Transverse colon (tissue), 4 donors: ENCODE measurements around the gene KIAA0040. TPM values are rescaled to one million over a fixed set of nuclear protein-coding genes. Genes with fewer than 3 reads are reported as not detected.
A peak's percentile ranks its signal among the peaks of the same experiment; 100 is the strongest.

Experiments used
- DNase-seq: peaks from one replicate; pipeline ENCODE4 v3.0.0-alpha.2; 2019
- H3K27ac ChIP-seq, 4 donors: fragments of 200-600 bp; sonication (generic); 2 replicates each; pipeline ENCODE4 v1.5.1; 2016 to 2018; ENCODE audit warnings: inconsistent platforms in 4 of 4
- H3K27me3 ChIP-seq: fragments of 200-600 bp; sonication (generic); 2 replicates; pipeline ENCODE4 v1.5.1; 2017; ENCODE audit warnings: inconsistent platforms
- H3K36me3 ChIP-seq, 4 donors: fragments of 200-600 bp; sonication (generic); 2 replicates each; pipeline ENCODE4 v1.5.1; 2017 to 2019; ENCODE audit warnings: inconsistent platforms in 4 of 4
- H3K4me1 ChIP-seq, 4 donors: fragments of 200-600 bp; sonication (generic); 2 replicates each; pipeline ENCODE4 v1.5.1; 2017 to 2020; ENCODE audit warnings: inconsistent platforms in 4 of 4
- H3K4me3 ChIP-seq, 4 donors: fragments of 200-600 bp; sonication (generic); 1 replicate in 1 of 4; 2 replicates in 3 of 4; pipeline versions ENCODE4 v1.5.1 to v1.6.1; 2017 to 2019; ENCODE audit warnings: inconsistent platforms in 4 of 4
- H3K9me3 ChIP-seq, 2 donors: fragments of 200-600 bp; sonication (generic); 2 replicates each; pipeline ENCODE4 v1.5.1; 2017 to 2019; ENCODE audit warnings: inconsistent platforms in 2 of 2
- EP300 ChIP-seq: sonication (generic); formaldehyde crosslinking; IDR thresholded peaks from one replicate; pipeline ENCODE4 v1.6.1; 2017; ENCODE audit warnings: antibody characterized with exemption, low read depth
- POLR2A ChIP-seq: fragments of 450-650 bp; IDR thresholded peaks from one replicate; pipeline ENCODE4 v1.6.1; 2016; ENCODE audit warnings: antibody characterized with exemption, mild to moderate bottlenecking, moderate library complexity
- POLR2AphosphoS5 ChIP-seq, 3 donors: sonication (generic); formaldehyde crosslinking; IDR thresholded peaks; one replicate each; pipeline ENCODE4 v1.6.1; 2016; ENCODE audit warnings: antibody characterized with exemption in 3 of 3
- WGBS, 2 donors: methylation state at CpG; one replicate each; pipeline ENCODE4 v1.1.5; 2018; ENCODE audit warnings: low coverage in 1 of 2; 5-methylcytosine and 5-hydroxymethylcytosine counted together
- in situ Hi-C, 4 donors: fragments of 200-750 bp; cut with MboI; loops; one replicate each; pipeline versions ENCODE4 v1.15.0 to v1.15.1; 2017; ENCODE audit warnings: low sequenced_read_pairs in 3 of 4, low pct_ligation_motif_present in 1 of 4, low pct_unique_long_range_greater_than_20kb in 1 of 4
- intact Hi-C: fragments of 100-400 bp; cut with DNase I; formaldehyde crosslinking; loops from one replicate; pipeline ENCODE4 v1.15.1; 2023; ENCODE audit warnings: low total_unique reads
- total RNA-seq, 4 donors: library from RNA; depleted of rRNA; stranded (reverse); fragments of >200 nt; gene quantifications; one replicate each; pipeline ENCODE4 v1.1.0, GENCODE V29; 2016
- TF ChIP-seq, protein P1 (sequence below), 5 experiments: fragments of 200-600 bp in 3 of 5; fragments of 450-650 bp in 2 of 5; sonication (generic) in 3 of 5; IDR thresholded peaks; 1 replicate in 2 of 5; 2 replicates in 3 of 5; pipeline ENCODE4 v1.5.1; 2016 to 2017; ENCODE audit warnings: antibody characterized with exemption in 5 of 5, inconsistent platforms in 3 of 5, mild to moderate bottlenecking in 2 of 5, moderate library complexity in 1 of 5

KIAA0040 gene
- total RNA-seq, 4 donors from 2014 or later, result 17.5 to 35.5 (median 21.2) TPM

DNA sequence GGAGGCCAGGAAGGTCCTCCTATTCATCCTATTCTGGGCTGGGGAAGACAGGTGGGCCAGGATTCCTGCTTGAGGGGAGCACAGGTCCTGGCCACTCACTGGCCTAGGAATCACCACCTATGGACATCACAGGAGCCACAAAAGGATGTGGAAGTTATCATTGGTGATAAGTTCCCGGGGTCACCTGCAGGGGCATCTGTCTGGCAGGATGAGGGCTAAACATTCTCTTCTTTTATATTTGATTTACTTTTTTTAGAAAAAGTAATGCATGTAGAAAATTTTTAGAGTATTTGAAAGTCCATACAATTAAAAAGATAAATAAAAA is 33.2 kb upstream of the KIAA0040 start:
- in situ Hi-C loops, result no loop called here
- no peak overlapping the region for H3K27ac ChIP-seq

DNA sequence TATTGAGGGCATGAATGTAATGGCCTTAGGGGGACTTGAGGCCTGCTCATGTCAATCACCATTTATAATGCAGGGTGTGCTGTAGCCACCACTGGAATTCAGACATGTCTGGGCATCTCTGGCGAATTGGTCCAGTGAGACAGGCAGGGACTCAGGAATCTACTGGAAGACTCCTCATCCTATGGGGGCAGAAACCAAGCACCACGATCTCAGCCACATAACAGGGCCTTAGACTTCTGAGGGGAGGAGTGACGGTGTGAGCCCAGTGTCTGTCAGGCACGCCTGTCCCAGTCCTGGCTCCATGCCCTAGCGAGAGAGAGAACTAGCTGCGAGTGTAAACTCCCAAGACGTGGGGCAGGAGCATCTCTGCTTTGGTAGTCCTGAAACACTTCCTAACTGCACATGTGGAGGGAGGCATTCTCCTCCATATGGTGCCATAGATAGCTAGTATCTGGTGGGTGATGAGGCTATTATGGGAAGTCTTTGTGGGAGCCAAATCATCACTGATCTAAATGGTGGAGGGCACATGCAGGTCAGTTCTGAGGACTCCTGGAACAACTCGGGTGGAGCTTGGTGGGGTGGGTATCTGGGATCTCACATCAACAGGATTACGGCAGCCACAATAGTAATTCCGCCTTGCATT is 29.8 kb upstream of the KIAA0040 start:
- Histone ChIP-seq H3K36me3 (no peaks in the 10 kb centered on the region), H3K4me1 (peaks cover 0 to 28% (median 9%) of the 10 kb centered on the region in 4 donors), H3K4me3 (no peak overlapping the region), H3K27ac (no peak overlapping the region), H3K9me3 (no peaks in the 10 kb centered on the region), H3K27me3 (no peaks in the 10 kb centered on the region)
- DNase-seq, result no peak
- in situ Hi-C loops (loop anchor here in 1 of 4 donors (5.0 kb wide), 1 partner anchor 65 kb away; no protein-coding TSS in a partner anchor), intact Hi-C loops (no loop called here)
- WGBS, 2 donors, result 86% methylated on average over 2 to 8 of the region's 10 CpGs
- no peak for TF ChIP-seq POLR2A

More for the DNA sequence above, 33.2 kb upstream of the KIAA0040 start:
- Histone ChIP-seq H3K4me1 (peaks cover 0 to 5% (median 2%) of the 10 kb centered on the region in 4 donors), H3K27me3 (no peaks in the 10 kb centered on the region), H3K9me3 (no peaks in the 10 kb centered on the region), H3K4me3 (no peak overlapping the region), H3K36me3 (no peaks in the 10 kb centered on the region)
- whole genome bisulfite sequencing, 2 donors, result 0 to 34% methylated on average over 1 of the region's 1 CpG
- no peak for TF ChIP-seq POLR2AphosphoS5 (IDR thresholded peaks at IDR 0.05)
- no peak for DNase-seq
- intact Hi-C loops, result no loop called here

DNA sequence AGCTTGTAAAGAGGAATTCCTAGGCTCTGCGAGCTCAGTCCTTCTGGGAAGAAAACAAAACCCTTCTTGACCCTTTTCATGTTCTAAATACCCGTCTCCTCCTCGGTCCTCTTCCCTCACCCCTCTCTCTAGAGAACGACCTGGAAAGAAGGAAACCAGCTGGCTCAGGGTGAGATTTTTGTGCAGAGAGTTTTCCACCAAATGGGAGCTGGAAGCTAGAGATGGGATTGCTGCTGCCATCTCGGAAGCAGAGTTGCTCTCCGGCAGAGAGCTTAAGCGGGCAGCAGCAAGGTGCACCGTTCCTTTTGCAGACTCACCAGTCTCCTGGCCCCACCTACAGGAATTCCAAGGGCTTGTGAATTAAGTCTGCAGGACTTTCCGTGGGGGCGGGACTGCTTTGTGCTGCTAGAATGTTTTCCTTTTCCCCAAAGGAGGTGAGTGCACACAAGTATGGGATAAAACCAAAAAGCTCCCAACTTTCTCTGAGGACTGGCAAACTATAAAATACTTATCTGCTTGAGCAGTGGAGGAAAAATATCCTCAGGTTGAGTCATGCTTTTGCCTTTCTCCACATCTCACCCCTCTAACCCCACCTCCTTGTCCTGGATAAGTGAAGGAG is 29.1 kb upstream of the KIAA0040 start:
- no peak for TF ChIP-seq POLR2AphosphoS5 (IDR thresholded peaks at IDR 0.05)
- TF ChIP-seq, protein P1, sequence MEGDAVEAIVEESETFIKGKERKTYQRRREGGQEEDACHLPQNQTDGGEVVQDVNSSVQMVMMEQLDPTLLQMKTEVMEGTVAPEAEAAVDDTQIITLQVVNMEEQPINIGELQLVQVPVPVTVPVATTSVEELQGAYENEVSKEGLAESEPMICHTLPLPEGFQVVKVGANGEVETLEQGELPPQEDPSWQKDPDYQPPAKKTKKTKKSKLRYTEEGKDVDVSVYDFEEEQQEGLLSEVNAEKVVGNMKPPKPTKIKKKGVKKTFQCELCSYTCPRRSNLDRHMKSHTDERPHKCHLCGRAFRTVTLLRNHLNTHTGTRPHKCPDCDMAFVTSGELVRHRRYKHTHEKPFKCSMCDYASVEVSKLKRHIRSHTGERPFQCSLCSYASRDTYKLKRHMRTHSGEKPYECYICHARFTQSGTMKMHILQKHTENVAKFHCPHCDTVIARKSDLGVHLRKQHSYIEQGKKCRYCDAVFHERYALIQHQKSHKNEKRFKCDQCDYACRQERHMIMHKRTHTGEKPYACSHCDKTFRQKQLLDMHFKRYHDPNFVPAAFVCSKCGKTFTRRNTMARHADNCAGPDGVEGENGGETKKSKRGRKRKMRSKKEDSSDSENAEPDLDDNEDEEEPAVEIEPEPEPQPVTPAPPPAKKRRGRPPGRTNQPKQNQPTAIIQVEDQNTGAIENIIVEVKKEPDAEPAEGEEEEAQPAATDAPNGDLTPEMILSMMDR (IDR thresholded peaks at IDR 0.05), result peak in 4 of 5 experiments; percentile 25 to 49 (median 34)
- intact Hi-C loops, result no loop called here
- WGBS, 2 donors, result 29 to 59% methylated on average over 4 to 10 of the region's 10 CpGs
- no peaks in the 10 kb centered on the region for H3K9me3 ChIP-seq
- peaks cover 0 to 31% (median 9%) of the 10 kb centered on the region in 4 donors for H3K4me1 ChIP-seq
- DNase-seq, result no peak
- in situ Hi-C loops, result loop anchor here in 1 of 4 donors (5.0 kb wide), 1 partner anchor 64 kb away; no protein-coding TSS in a partner anchor
- H3K36me3 ChIP-seq, result no peaks in the 10 kb centered on the region
- no peak overlapping the region for H3K4me3 ChIP-seq
- H3K27me3 ChIP-seq, result no peaks in the 10 kb centered on the region
- H3K27ac ChIP-seq, result peak overlapping the region in 2 of 4 donors; percentile 4 to 22

DNA sequence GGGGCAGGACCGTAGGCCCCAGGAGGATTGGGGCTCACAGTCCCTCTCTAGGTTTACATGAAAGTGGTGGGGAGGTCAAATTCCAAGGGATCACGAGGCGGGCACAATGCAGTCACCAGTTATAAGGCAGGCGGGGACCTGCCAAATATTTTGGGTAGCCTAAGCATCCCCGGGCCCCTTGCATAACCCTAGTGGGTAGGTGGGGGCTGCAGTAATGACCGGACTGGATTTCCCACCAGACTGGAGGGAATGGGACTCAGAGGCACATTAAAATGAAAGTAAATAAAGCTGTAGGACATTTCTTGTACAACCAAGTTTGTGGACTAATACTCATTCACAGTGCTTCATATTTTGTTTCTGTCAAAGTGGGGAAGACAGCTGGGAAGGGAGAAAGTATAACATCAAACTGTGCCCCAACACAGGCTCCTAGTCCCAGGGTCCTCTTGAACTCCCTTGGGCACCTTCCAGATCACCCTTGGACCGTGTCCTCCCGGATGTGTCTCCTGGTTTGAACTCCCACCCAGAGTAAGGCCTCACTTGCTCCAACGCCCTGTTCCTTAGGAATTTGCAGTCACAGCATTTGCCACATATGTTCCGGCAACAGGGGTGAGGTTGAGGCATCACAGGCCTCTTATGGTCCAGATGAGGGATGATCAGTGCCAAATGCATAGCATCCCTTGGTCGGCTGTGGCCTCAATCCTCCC is 28.4 kb upstream of the KIAA0040 start:
- WGBS, 2 donors, result 50 to 65% methylated on average over 9 to 11 of the region's 11 CpGs
- intact Hi-C loops, result no loop called here
- Histone ChIP-seq H3K4me3 (no peak overlapping the region), H3K27me3 (no peaks in the 10 kb centered on the region), H3K36me3 (no peaks in the 10 kb centered on the region), H3K9me3 (no peaks in the 10 kb centered on the region), H3K27ac (peak overlapping the region in 2 of 4 donors; percentile 4 to 22), H3K4me1 (peaks cover 0 to 31% (median 9%) of the 10 kb centered on the region in 4 donors)
- DNase-seq, result no peak
- in situ Hi-C loops, result loop anchor here in 1 of 4 donors (5.0 kb wide), 1 partner anchor 64 kb away; no protein-coding TSS in a partner anchor
- no peak for TF ChIP-seq EP300
- TF ChIP-seq, protein P1 (IDR thresholded peaks at IDR 0.05), result no peak
- no peak for TF ChIP-seq POLR2A
- TF ChIP-seq POLR2AphosphoS5 (IDR thresholded peaks at IDR 0.05), result no peak

- intact Hi-C loops (no loop called here), in situ Hi-C loops (loop anchor here in 1 of 4 donors (5.0 kb wide), 1 partner anchor 62 kb away; no protein-coding TSS in a partner anchor)
- DNase-seq, result no peak
- H3K4me3 ChIP-seq, result no peak overlapping the region
- WGBS, 2 donors, result 67 to 86% methylated on average over 1 to 2 of the region's 2 CpGs
- TF ChIP-seq, protein P1 (IDR thresholded peaks at IDR 0.05), result no peak
- H3K4me1 ChIP-seq, result peaks cover 0 to 31% (median 9%) of the 10 kb centered on the region in 4 donors
- no peaks in the 10 kb centered on the region for H3K36me3 ChIP-seq
- no peaks in the 10 kb centered on the region for H3K27me3 ChIP-seq
- no peak overlapping the region for H3K27ac ChIP-seq
- no peaks in the 10 kb centered on the region for H3K9me3 ChIP-seq
Measured at GRCh38 chr1:175219774-175220173, 27.2 kb upstream of the KIAA0040 start.
